ENCODE results near the gene MYO5A.
"Not testable (repeated sequence)": the region's sequence is repeated elsewhere in the genome, so short reads cannot be mapped to it uniquely, and the experiment has no call there.

Gene MYO5A

GRCh38 chr15:52503788-52504496 is 24.7 kb downstream of the MYO5A start:
- no peak for DNase-seq

GRCh38 chr15:52502608-52503007 is 26.1 kb downstream of the MYO5A start:
- no peak for DNase-seq

- DNase-seq = no peak
Observed at GRCh38 chr15:52499506-52499905, 29.2 kb downstream of the MYO5A start.

- DNase-seq = no peak
Observed at GRCh38 chr15:52498706-52499105, 30.0 kb downstream of the MYO5A start.

GRCh38 chr15:52496776-52497470 is 31.8 kb downstream of the MYO5A start:
- no peak for DNase-seq

- no peak for DNase-seq
Observed at GRCh38 chr15:52496175-52496574, 32.5 kb downstream of the MYO5A start.

- DNase-seq = no peak
Observed at GRCh38 chr15:52495125-52495524, 33.6 kb downstream of the MYO5A start.

- DNase-seq = no peak
Observed at GRCh38 chr15:52493968-52494367, 34.7 kb downstream of the MYO5A start.

GRCh38 chr15:52492132-52492531 is 36.5 kb downstream of the MYO5A start:
- DNase-seq = no peak

GRCh38 chr15:52491472-52491871 is 37.2 kb downstream of the MYO5A start:
- DNase-seq = no peak

GRCh38 chr15:52489430-52489829 is 39.2 kb downstream of the MYO5A start:
- DNase-seq = not testable (repeated sequence)

- no peak for DNase-seq
Observed at GRCh38 chr15:52488830-52489229, 39.9 kb downstream of the MYO5A start.

GRCh38 chr15:52486003-52486996 is 42.4 kb downstream of the MYO5A start:
- DNase-seq = no peak

- DNase-seq = no peak
Observed at GRCh38 chr15:52485290-52485689, 43.4 kb downstream of the MYO5A start.

- DNase-seq = no peak
Observed at GRCh38 chr15:52483707-52484106, 45.0 kb downstream of the MYO5A start.

- no peak for DNase-seq
Observed at GRCh38 chr15:52481915-52482314, 46.8 kb downstream of the MYO5A start.

GRCh38 chr15:52480990-52481389 is 47.7 kb downstream of the MYO5A start:
- no peak for DNase-seq

- DNase-seq = no peak
Observed at GRCh38 chr15:52466716-52467115, 62.0 kb downstream of the MYO5A start.

GRCh38 chr15:52466134-52466701 is 62.5 kb downstream of the MYO5A start:
- no peak for DNase-seq

- DNase-seq = no peak
Observed at GRCh38 chr15:52464478-52464877, 64.2 kb downstream of the MYO5A start.

GRCh38 chr15:52464040-52464439 is 64.6 kb downstream of the MYO5A start:
- DNase-seq = no peak

- DNase-seq = no peak
Observed at GRCh38 chr15:52463638-52464037, 65.0 kb downstream of the MYO5A start.

GRCh38 chr15:52462806-52463360 is 65.8 kb downstream of the MYO5A start:
- no peak for DNase-seq

Measured in DMS153 (cell line).